HG03565 (cell line): ENCODE results near the gene HNRNPUL2.
"Not testable (repeated sequence)": the region's sequence is repeated elsewhere in the genome, so short reads cannot be mapped to it uniquely, and the experiment has no call there.

Source experiments
- ATAC-seq: cut with Tn5 transposase; IDR thresholded peaks from one replicate; pipeline ENCODE4 v1.9.1; 2021; ENCODE audit warnings: mild to moderate bottlenecking, moderate library complexity; ENCODE audit not compliant: unreplicated experiment

Gene HNRNPUL2

DNA sequence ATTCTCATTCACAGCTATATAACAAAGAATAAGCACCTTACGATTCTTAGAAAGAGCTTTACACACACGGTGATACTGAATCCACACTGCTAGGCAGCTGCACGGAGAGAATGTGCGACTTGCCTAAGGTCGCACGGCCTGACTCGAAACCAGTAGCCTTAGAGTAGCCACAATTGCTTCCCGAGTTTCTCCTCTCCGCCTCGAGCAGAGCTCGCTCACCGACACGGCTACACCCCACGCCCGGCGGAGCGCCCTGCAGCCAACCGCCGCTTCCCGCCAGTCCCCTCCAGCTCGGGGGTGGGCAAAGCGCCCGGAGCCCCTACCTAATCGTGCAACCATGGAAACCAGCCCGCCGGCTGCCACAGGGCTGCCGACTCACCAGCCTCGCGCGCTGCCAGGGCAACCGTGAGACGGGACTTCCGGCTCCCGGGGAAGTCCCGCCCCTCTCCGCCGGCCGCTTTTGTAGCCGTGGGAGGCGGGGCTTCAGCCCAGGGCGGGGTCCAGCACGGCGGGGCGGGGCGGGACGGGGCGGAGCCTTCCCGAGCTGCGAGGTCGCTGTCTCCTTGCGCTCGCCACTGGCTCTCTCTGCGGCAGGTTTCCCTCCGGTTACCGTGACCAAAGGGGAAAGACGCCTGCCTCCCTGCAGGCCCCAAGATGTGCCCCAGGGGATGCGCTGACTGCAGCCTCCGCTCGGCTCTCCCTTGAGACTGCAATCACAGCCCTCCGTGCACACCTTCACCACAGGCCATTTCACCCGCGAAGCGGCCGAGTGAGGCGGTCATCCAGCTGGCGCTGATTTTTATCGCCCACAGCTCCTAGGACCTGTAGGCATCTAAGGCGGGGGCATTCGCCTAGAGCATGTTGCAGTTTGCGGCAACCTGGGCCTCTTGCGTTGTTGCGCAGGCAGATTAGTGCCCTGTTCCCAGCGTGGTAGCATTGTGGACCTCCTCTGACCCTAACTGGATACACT is 21.1 kb downstream of the HNRNPUL2 start:
- ATAC-seq: peak; percentile 38

DNA sequence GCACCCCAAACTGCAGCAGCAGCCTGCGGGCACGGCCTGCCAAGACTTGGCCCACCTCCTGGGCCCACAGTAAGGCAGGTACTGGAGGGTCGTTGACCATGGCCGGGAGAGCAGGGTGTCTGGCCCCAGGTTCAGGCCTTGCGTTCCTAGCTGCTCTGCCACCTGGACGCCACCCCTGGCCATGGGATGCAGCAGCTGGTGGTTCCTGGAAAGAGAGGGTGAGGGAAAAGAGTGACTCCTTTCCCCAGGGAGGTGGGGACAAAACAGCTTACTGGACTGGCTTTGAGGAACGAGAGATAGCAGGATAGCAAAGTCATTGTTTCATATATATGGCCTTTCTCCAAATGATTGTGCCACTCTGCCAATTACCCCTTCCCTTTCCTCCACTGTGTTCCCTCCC is 21.8 kb downstream of the HNRNPUL2 start:
- no peak for ATAC-seq

DNA sequence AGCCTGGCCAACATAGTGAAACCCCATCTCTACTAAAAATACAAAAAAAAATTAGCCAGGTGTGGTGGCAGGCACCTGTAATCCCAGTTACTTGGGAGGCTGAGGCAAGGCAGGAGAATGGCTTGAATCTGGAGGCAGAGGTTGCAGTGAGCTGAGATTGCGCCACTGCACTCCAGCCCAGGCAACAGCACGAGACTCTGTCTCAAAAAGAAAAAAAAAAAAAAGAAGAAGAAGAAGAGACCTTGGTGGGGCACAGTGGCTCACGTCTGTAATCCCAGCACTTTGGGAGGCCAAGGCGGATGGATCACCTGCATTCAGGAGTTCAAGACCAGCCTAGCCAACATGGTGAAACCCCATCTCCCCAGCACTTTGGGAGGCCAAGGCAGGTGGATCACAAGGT is 23.3 kb downstream of the HNRNPUL2 start:
- not testable (repeated sequence) for ATAC-seq

DNA sequence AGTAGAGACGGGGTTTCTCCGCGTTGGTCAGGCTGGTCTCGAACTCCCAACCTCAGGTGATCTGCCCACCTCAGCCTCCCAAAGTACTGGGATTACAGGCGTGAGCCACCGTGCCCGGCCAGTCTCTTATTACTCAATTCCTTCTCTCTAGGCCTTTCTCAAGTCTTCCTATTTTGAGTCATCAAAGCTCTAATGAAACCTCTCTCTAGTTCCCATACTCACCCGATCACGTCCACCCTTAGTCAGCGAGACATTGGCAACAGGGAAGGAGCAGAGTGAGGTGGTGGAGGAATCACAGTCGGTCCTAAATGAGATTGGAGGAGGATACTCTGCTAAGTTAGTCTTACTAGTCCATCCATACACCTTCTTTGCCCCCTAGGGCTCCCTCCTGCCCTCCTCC is 25.0 kb downstream of the HNRNPUL2 start:
- no peak for ATAC-seq

DNA sequence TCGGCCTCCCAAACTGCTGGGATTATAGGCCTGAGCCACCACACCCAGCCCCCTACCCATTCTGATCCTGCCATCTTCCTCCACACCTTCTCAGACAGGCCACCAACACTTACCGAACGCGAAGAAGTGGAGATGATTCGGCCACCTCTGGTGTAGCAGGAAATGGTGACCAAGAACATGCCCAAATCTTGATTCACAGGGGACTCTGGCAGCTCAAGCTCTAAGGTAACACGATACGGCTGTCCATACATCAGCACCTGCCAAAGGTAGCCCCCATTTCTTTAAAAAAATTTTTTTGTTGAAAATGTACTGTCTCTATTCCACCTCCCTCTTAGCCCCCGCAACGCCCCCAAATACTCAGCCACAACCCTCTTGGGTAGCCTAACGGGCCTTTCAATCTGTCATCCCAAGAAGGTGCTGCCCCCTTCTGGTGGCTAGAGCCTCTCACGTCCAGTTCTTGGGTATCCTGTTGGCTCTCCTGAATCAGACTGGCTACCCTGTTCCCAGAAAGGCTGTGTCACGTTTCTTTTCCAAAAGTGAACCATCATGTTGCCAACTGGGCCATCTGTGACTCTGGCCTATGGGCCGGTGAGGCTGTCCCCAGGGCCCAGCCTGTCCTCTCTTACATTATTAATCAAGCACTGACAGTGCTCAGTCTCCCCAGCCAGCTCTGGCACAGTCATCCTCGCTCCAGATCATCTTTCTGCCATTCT is 32.6 kb downstream of the HNRNPUL2 start:
- no peak for ATAC-seq

DNA sequence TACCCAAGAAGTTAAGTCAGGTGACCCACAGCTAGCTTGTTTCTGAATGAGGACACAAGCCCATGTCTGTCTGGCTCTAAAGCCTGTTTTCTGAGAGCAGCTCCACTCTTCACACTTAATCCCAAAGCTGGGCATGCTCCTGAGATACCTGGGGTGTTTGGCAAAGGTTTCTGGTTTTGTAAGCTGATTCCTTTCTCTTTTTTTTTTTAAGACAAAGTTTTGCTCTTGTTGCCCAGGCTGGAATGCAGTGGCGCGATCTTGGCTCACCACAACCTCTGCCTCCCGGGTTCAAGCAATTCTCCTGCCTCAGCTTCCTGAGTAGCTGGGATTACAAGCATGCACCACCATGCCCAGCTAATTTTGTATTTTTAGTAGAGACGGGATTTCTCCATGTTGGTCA is 33.6 kb downstream of the HNRNPUL2 start:
- ATAC-seq: not testable (repeated sequence)

DNA sequence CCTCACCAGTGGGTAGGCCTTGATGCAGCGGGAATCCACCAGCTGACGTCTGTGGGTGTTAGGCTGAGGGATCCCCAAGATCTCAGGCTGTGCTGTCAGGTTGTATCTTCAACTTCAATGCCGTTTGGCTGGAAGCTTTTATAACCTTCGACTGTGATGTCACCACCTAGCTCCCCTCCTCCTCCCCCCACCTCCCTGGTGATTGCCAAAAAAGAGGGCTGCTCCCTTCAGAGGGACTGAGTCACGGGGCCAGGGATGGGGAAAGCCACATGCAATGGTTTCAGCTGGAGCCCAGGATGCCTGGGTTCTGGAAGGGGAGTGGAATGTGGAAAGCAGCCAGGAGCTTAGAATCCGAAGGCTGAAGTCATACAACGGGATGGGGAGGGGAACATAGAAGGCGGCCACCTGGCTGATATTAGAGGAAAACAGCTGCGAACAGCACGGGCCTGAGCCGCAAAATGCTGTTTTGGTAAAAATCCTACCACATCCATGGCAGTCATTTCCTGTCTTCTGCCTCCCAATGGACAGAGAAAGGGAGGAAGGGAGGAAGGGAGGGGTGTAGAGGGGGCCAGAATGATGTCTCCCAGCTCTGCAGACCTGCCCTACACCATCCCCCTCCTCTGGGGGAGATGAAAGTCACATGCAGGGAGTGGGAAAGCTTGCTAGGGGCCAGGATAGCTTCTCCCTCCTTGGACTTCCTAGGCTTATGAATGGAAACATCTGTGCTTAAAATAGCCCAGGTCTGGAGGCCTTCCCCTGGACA is 37.7 kb downstream of the HNRNPUL2 start, which contains the start of gene LRRN4CL:
Gene LRRN4CL (minus strand): TSS at position 110 of the 763 bp plus-strand sequence. CDS start 1,022 bp downstream, outside the sequence.
- no peak for ATAC-seq

DNA sequence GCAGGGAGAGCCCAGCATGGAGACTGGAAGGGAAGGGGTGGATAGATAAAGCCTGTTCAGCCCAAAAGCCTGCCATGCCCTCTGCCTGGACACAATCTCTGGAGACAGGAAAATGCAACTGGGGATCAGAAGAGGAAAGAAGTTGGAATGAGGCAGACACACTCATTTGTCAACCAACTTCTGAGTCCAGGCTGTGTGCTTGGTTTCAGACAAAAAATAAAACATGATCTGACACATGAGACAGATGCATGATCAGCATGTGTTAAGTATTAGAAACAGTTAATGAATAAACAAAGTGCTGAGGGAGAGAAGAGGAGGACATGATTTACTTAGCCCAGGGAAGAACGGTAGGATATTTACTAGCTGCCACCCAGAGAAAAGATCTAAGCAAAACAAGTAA is 38.8 kb downstream of the HNRNPUL2 start:
- no peak for ATAC-seq

DNA sequence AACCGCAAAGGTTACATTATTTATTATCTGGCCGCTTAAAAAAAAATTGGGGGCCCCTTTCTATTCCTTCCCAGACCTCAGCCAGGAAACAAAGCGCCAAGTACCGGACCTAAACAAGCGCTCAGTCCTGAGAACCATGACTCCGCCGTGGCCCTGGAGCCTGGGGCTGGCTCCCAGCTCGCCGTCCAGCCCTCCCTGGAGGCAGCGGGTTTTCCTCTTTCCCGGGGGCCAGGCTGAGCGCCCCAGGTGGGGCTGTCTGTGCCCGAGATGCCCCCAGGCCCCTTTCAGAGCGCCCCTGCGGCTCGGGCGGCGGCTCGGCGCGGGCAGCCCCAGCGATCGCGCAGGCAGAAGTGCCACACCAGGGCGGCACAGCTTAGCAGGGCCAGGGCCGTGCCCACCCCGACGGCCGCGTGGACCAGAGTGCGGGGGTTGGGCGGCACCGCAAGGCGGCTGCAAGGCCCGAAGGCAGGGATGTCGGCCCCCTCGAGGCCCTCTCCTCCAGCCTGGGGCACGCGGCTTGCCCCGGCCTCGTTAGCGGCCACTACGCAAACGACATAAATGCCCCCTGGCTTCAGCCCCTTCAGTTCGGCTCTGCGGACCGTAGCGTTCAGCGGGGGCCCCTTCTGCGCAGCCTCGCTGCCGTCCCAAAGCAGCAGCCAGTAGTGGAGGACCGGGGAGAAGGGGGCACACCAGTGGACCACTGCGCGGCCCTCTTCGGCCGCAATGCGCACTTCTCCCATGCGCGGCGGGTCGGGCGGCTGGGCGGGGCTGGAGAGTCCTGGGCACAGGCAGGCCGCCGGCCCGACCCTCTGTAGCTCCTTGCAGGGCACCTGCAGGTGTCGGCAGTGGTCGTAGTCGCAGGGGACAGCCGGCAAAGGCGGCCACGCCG is 39.5 kb downstream of the HNRNPUL2 start:
- no peak for ATAC-seq

DNA sequence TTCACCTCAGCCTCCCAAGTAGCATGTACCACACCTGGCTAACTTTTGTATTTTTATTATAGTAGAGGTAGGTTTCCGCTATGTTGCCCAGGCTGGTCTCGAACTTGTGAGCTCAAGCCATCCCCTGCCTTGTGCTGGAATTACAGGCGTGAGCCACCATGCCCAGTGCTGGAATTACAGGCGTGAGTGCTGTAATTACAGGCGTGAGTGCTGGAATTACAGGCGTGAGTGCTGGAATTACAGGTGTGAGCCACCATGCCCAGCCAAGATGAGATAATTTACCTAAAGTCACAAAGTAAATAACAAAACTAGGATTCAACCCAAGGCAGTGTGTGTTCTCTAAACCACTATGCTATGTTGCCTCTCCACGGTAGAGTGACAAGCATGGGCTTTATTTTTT is 44.7 kb downstream of the HNRNPUL2 start:
- no peak for ATAC-seq

DNA sequence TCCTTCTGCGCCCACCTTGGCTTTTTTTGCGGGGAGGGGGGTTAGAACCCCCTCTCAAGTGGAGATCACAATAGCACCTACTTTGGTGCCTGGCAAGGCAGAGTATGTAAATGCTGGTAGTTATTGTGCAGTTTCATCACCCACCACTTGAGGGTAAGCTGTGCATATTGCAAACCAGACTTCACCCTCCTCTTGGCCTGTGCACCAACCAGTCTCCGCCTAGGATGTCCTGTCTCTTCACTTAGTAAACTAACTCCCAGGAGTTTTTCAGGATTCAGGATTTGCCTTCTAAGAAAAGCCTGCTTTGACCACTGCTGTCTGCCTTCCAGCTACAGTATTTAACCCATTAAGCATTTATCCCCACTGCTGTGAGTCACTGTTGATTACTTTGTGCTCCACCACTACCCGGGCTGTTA is 46.4 kb downstream of the HNRNPUL2 start:
- ATAC-seq: peak; percentile 52

DNA sequence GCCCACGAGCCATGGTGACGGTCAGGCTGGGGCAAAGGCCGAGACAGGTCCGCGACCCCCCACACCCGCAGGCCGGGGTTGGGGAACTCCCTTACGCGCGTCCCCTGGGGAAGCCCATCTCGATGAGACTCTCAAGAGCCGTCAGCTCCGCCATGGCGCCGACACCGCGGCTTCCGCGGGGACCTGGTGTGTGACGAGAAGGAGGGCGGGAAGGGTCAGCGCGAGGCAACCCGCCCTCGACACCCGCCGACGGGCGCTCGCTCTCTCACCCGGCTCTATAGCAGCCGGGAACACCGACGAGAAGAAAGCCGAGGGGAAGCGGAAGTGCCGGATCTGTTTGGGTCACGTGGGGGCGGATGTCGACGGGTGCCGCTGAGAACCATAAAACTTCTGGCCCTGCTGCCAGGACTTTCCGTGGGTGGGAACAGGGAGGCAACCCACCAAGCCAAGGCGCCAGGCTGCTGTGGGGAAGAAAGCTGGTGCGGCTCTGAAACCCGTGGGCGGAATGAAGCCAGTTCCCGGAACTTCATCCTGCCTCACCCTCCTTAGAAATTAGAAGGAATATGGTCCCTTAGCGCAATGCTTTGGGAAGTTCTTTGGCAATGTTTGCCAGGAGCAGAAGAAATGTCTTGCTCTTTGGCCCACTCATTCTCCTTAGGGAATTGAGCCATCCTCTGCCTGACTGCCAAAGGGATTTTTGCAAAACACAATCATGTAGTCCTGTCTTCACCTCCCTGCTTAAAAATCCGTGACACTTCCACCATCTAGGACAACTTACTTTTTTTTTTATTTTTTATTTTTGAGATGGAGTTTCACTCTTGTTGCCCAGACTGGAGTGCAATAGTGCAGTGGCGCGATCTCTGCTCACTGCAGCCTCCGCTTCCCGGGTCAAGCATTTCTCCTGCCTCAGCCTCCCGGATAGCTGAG is 48.2 kb downstream of the HNRNPUL2 start, which contains the start of gene UBXN1:
Gene UBXN1 (minus strand): TSS at position 304 of the 927 bp plus-strand sequence. CDS start 150 bp downstream, at position 154.
- peak; percentile 45 for ATAC-seq

DNA sequence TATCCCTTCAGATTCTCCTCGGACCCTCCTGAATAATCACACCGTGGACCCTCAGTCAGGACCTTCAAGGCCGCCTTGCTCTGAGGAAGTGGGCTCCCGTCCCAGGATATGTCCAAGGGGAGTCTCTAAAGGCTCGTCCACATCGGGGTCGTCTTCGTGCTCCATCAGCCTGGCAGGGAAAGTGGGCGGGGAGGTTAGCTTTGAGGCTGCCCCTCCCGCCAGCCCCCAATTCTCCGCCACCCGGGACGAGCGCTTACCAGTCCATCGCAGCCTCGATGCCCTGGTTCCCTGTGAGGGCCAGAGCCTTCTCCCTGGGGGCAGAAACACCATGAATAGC is 48.9 kb downstream of the HNRNPUL2 start:
- no peak for ATAC-seq

DNA sequence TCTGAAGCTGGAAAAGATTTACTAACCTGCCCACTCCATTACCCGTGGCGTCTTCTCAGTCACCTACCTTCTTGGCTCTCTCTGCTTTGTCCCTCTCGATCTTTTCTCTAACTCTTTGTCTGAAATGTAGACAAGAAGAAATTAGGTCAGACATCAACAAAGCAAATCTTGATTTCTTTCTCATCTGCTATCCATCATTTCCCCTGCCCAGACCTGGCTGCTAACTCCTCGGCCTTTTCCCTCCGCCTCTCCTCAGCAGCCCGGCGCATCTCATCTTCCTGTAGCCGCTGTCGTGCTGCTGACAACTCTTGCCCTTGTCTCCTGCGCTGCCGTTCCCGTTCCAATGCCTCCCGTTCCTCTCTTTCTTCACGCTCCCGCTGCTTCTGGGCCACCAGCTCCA is 49.5 kb downstream of the HNRNPUL2 start:
- ATAC-seq: no peak

DNA sequence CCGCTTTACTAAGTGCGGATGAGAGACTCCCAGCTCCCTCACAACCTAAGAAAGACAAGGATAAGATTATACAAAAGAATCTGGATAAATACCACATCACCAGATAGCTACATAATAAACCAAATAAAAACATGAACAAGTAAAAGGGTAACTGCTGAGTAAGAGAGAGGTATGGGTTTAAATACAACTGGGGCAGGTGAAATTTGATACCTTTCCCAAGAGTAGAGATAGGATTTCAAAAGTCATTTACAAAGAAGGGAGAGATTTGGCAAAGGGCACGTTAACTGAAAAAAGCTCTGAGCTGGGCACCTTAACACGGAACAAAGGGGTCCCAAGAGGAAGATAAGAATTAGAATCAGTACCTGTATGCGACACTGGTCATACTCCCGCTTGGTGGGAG is 50.1 kb downstream of the HNRNPUL2 start:
- no peak for ATAC-seq

DNA sequence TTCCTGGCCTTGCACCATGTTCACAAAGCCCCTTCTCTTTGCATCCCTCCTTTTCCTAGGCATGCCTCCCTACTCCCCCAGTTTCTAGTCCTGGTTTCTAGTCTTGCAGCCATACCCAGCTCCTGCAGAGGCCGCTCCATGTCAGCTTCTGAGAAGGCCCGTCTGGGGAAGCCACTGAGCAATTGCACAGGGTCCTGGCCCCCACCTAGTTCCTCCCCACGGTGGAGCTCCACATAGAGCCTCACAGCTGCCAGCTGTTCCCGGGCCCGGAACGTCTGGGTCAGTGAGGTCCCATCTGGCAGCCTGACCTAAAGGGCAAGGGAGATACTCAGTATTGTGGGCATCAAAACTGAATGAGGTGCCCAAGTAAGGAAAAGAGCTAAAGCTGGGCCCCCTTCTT is 50.6 kb downstream of the HNRNPUL2 start:
- ATAC-seq: no peak

DNA sequence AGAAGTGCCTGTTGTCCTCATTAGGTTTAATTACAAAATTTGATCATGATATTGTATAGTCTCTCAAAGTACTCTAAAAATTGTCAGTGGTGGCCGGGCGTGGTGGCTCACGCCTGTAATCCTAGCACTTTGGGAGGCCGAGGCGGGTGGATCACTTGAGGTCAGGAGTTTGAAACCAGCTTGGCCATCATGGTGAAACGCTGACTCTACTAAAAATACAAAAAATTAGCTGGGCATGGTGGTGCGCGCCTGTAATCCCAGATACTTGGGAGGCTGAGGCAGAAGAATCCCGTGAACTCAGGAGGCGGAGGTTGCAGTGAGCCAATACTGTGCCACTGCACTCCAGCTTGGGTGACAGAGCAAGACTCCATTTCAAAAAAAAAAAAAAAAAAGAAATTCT is 51.8 kb downstream of the HNRNPUL2 start:
- not testable (repeated sequence) for ATAC-seq

DNA sequence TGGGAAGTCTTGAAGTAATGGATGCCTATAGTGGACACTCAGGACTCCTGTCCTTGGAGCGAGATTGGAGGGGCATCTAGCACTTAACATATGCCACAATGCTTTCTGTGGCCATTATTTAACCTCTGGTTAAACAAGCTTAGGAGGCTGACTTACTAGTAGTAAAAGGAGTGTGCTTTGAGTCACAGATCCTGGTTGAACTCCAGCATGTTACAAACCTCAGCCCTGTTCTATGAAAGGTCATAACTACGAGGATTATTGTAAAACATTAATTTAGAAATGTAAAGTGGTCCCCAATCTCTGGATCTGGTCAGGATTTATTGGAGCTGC is 54.1 kb downstream of the HNRNPUL2 start:
- no peak for ATAC-seq
